ENCODE results near the gene DOCK8.

DNA sequence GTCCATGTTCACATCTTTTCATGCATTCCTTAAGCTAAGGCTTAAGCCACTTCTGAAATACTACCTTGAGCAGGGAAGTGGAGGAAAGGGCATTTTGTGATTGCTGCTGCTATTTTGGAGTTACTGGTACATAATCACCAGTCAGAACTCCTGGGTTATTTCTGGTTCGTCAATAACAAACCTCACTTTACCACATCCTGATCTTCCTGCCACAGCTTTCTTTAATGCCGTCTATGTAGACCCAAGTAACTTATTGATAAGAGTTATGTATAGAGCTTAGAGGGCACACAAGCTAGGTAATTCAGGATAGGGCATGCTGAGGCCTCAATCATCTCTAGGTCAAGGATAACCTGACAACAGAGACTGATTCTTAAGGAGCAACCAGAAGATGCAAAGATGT, 120.7 kb downstream of the DOCK8 start:
- TF ChIP-seq, protein P1, sequence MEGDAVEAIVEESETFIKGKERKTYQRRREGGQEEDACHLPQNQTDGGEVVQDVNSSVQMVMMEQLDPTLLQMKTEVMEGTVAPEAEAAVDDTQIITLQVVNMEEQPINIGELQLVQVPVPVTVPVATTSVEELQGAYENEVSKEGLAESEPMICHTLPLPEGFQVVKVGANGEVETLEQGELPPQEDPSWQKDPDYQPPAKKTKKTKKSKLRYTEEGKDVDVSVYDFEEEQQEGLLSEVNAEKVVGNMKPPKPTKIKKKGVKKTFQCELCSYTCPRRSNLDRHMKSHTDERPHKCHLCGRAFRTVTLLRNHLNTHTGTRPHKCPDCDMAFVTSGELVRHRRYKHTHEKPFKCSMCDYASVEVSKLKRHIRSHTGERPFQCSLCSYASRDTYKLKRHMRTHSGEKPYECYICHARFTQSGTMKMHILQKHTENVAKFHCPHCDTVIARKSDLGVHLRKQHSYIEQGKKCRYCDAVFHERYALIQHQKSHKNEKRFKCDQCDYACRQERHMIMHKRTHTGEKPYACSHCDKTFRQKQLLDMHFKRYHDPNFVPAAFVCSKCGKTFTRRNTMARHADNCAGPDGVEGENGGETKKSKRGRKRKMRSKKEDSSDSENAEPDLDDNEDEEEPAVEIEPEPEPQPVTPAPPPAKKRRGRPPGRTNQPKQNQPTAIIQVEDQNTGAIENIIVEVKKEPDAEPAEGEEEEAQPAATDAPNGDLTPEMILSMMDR (IDR thresholded peaks at IDR 0.05): no peak
- TF ChIP-seq POLR2A (IDR thresholded peaks at IDR 0.05) (no peak), POLR2AphosphoS5 (IDR thresholded peaks at IDR 0.05) (no peak), EP300 (IDR thresholded peaks at IDR 0.05) (no peak)
